Measurements from ENCODE around the gene C1orf174.
"Not testable (repeated sequence)": the region's sequence is repeated elsewhere in the genome, so short reads cannot be mapped to it uniquely, and the experiment has no call there.

The C1orf174 gene

DNA sequence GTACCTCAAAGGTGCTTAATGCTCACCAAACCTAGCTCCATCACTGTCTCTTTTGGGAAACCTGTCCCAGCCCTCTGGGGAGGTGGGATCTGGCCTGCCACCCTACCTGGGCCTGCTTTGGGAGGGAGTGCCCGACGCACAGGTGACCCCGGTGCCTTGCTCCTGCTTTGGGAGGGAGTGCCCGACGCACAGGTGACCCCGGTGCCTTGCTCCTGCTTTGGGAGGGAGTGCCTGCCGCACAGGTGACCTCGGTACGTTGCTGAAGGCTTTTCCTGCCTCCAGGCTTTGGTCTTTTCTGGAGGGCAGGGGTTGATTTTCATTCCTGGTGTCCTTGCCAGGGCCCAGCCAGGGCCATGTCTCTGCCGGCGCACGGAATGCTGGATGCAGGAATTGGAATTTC, 25.2 kb upstream of the C1orf174 start:
- no peak for DNase-seq

DNA sequence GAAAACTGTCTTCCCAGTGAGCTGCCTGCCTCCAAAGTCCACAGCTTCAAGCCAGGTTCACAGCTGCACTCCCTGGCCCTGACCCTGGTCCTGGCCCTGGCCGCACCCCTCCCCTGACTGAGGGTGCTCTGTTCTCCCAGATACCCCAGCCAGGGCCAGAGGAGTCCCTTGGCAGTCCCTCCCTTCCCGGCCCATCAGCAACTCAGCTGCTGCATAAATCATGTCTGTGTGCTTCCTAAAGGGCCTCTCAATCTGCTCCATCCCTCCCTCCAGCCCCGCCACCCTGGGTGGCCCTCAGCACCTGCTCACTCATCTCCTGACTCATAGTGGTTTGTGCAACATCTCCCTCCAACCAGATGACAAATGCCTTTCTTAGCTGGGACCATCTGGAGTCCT, 24.8 kb upstream of the C1orf174 start:
- no peak for DNase-seq

DNA sequence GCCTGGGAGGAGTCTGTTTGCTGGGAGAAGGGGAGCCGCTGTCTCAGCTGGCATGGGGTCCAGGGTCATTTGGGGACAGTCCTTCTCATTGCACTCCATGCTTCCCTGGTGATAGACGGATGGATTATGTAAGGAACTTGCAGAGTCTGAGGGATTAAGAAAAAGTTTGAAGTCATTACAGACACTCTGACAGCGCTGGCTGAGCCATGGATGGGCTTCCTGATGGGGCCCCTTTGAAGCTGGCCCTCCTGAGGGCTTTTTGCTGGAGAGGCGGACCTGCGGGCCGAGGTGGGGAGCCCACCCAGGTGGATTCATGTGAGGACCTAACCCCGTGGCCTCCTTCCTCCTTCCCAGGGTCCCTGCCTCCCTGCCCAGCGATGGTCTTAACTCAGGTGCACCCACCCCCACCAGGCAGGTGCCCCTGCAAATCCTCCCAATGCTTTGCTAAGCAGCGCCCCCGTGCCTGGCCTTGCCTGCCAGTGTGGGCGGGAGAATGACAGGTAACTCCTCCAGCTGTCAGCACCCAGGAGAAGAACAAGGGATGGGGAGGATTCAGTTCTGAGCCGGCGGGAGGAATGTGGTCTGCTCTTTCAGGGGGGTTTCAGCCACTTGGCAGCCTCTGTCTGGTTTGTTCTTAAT, 24.2 kb upstream of the C1orf174 start:
- no peak for DNase-seq

DNA sequence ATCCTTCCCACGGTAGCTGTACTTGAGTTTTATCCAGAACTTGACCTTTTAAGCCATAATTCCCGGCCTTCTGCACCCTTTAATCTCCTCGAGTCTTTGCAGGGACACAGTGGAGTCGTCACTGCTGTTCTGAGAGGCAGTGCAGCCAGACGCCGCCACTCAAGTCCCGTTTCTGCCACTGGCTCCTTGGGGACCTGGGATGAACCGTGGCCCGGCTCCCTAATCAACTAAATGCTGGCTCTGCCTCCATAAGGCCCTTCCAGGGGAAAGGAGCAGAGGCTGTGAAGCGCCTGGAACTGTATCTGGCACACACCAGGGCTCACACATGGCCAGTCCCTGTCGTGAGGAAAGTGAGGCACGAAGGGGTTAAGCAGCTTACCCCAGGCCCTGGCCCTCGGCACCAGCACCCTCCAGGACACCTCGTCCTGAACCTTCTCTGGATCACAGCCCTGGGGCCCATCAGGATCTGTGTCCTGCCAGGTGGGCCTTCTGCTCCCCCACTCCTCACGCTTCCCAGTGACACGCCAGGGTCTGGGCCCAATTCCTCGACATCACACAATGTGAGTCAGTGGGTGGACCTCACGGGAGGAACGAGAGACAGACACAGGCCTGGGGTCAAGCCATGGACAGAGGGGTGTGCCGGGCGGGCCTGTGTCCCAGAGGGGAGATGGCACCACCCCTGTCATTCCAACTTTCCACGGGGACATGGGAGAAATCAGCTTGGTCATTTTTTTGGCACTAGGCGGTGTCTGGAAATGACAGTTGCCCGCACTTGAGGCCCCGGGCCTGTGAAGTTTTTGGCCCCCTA, 23.5 kb upstream of the C1orf174 start:
- DNase-seq = no peak

DNA sequence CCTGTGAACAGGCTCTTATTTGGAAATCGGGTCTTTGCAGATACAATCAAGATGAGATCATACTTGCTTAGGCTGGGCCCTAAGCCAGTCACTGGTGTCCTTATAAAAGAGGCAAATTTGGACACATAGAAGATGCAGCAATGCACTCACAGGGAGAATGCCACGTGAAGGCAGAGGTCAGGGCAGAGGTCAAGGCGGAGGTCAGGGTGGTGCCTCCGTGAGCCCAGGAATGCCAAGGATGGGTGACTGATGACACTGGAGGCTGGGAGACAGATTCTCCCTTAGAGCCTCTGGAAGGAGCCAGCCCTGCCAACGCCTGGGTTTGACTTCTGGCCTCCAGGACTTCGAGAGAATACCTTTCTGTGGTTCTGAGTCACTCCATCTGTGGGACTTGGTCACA, 22.8 kb upstream of the C1orf174 start:
- DNase-seq = no peak

DNA sequence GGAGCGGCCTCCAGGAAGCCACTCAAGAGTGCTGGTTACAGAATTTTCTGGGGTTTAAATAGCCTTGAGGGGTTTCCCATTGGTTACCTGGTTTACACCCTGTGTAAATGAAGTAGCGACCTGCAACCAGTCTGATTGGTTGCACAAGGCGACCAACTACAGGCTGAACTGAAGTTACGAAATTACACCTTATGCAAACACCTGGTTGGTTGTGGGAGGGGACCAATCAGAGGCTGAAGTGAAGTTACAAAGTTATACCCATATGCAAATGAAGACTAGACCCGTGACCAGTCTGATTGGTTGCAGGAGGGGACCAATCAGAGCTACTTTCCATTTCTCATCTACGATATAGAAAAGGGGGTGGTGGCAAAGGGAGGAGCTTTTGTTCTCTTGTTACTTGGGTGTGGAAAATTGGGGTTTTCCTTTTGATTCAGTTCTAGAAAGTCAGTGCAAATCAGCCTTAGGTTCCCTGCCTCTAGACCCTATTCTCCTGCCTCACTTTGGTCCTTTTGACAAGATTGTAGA, 22.2 kb upstream of the C1orf174 start:
- no peak for DNase-seq

DNA sequence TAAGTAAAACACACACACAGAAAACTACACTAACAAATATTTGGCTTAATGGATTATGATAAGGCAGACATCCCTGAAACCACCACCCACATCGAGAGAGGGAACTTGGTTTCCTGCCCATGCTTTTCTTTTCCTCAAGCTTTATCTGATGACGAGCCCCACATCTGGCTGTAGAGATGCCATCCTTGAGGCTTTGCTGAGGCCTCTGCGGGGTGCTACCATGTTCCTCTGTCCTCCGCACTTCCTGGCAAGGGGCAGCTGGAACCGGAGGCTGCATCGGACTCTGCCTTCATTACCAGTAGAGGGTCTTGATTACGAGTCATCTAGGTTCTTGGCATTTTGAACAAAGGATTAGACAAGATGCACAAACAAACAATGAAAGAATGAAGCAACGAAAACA, 21.7 kb upstream of the C1orf174 start:
- DNase-seq = no peak

DNA sequence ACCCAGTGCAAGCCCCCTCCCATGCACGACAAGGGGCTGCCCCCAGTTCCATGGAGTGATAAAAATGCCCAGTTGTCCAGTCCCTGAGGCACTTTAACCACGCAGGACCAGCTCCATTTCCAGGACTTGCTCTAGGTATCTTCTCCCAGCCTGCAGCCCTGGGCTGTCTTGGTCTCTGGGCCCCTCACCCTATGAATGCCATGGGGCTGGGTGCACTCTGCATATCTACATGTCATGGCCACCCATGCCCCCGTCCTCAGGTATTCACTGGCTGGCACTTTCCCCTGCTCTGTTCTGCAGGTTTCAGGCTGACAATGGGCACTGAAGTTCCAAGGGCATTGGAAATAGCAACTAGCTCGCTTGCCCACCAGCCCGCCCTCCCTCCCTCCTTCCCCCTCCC, 19.6 kb upstream of the C1orf174 start:
- DNase-seq = no peak

DNA sequence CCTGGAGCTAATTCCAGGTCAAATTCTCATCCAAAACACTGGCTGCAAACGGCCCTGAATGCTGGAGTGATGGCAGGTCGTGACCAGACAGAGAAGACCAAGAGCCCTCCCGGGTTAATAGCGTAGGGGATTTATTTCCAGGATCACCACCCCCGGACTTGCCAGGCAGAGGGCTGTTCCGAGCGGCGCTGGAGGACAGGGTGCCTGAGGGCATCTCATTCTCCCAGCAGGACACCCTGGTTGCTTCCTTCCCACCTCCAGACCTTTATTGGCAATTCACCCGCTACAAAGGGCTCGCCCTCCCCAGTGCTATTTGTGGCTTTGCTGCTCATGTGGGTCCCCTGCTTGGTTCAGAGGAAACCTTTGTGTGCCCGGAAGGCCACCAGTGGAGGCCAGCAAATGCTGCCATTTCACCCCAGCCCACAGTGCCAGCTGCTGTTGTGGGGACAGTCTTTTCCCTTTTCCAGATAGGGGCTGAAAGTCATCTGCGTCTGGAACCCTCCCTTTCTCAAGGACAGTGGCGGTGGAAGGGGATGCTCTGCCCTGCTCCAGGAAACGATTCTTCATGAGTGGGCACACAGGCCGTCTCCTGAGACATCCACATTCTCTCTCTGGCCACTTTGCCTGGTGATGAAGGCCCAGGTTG, 19.0 kb upstream of the C1orf174 start:
- no peak for DNase-seq

DNA sequence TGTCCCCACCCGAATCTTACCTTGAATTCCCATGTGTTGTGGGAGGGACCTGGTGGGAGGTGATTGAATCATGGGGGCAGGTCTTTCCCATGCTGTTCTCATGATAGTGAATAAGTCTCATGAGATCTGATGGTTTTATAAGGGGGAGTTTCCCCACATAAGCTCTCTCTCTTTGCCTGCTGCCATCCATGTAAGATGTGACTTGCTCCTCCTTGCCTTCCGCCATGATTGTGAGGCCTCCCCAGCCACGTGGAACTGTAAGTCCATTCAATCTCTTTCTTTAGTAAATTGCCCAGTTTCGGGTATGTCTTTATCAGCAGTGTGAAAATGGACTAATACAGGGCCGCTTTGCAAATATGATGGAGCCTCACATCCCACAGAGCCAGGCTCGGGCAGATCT, 18.3 kb upstream of the C1orf174 start:
- not testable (repeated sequence) for DNase-seq

DNA sequence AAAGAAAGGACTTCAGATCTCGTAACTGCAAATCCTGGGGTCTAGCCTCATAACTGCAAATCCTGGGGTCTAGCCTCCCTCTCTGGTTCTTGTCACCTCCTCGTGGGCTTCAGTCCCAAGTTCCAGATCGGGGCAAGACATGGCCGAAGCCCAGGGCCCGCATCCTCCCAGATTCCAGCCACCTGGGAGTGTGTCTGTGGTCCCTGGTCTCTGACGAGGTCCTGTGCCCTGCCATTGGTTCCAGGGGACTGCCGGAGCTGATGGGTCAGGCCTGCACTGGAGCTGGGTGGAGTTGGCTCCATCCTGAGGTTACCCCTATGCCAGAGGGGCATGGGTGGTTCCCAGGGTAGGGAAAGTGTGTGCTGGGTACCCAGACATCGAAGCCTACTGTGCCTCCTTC, 17.7 kb upstream of the C1orf174 start:
- no peak for DNase-seq

DNA sequence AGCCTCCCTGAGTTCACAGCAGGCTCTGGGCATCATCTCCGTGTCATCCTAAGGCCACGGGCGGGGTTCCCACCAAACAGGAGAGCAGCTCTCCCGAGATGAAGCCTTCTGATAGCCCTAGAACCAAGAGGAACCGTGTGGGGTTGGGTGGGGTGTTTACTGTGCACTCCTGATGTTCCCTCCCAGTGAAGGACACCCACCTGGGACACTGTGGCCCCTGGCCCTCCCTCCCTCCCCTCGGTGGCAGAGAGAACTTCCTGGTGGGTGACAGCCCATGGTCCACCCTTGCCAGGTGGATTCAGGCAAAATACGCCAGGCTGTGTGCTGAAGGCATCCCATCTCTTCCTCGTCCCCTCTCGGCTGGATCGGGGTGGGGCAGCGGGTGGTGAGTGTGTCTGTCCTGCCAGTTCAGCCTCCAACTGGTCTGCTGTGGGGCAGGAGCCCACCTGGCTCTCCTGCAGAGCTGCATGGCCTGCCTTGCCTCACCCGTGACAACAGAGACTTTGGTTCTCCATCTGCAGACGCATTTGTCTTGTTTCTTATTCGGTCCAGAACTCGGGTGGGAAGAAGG, 15.6 kb upstream of the C1orf174 start:
- DNase-seq = no peak

DNA sequence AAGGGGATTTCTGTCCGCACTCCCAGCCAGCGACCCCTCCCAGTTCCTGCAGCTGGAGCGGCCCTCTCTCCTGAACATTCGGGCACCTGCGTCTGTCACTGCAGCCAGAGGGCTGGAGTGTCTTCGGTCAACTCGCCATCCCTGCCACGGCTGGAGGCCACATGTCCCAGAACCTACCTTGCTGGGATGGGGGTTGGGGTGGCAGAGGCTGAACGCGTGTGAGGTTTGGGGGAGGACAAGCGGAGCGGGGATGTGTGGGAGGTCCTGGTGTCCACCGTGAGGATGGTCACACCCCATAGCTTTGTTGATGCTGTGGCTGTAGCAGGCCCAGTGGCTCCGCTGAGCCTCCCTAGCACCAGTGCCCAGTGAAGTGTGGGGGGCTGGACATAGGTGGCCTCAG, 14.8 kb upstream of the C1orf174 start:
- no peak for DNase-seq

DNA sequence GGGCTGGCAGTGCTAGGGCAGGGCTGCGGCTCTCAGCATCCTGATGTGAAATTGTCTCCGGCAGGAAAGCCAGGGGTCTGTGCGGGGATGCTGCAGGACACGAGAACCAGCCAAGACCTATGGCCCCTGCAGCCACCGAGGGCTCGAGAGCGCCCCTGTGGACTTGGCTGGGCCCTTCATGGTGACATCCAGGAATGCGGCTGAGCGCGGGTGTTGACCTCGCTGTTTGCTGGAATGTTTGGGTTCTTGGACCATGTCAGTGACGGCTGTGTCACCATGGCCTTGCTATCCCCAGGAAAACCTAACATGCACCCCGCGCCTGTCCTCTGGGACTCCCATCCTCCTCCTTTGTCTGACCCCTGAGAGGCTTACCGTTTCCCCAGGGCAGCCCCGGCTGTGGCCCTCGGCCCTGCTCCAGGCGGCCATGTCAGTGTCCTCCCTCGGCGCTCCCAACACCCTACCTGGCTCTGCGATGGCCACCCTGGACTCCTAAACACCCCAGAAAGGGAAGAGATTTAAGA, 14.3 kb upstream of the C1orf174 start:
- no peak for DNase-seq

DNA sequence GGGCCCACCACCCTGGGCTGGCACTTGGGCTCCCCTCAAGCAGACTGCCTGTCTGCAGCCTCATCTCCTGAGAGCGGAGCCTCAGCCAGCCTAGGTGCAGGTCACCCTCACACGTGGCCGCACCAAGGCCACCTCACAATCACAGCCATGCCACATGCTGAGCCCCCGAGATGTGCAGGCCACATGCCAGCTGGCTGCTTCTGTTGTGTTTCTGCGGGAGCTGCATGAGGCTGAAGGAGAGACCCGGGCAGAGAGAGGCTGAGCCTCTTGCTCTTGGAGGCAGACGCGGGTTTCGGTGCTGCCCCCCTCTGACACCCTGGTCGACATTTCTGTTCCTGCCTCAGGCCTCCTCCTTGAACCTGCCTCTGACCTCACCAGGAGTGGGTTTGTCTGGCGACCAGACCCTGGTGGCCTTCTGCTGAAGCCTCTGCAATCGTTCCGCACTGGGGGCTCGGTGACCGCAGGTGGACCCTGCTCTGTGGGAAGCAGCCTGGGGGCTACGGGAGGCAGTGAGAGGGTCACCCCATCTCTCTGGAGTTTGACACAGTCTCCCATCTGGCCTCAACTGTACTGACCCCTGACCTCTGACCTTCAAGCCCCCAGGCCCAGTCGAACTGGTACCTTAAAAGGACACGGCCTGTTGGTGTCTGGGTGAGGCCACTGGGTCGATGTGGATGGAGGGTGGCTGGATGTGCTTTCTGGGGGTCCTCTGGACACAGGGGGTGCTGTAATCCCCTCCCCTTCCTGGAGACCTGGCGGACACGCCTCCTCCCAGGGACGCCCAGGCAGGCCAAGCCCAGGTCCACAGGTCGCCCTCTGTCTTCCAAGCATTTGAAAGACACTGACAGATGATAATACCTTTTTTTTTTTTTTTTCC, 13.0 kb upstream of the C1orf174 start:
- DNase-seq = no peak

DNA sequence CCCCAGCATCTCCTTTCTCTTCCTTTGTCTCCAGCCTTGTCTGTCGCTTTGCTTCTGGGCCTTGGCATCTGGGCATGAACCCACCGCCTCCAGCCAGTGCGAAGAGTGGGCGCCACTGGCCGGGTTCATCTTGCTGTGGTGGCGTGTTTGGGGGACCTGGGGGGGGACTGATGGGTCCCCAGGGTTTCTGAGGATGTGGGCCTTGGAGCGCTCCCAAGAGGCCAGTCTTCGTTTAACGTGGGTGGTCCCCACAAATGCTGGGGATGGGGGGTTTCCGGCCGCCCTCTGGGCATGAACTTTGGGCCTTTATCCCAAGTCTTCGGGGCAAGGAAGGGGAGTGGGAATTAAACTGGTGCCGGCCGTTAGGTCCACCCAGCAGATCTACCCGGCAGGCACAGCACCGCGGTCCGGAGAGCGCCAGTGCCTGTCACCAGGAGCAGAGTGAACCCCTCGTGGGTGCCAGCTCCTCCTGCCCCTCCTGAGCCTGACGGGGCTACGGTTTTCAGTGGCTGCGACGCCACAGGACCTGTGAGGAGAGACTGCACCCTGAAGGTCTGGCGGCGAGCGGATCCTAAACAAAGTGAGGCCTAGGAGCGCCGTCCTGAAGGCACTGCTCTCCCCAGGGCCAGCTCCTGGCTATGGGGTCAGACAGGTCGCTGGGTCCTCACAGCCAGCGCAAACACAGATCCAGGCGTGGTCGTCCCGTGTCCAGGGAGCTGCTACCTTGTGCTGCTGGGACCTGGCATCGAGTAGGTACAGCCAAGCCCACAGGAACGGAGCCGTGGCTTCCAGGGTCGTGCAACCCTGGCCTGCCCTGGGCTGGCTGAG, 12.1 kb upstream of the C1orf174 start:
- no peak for DNase-seq

DNA sequence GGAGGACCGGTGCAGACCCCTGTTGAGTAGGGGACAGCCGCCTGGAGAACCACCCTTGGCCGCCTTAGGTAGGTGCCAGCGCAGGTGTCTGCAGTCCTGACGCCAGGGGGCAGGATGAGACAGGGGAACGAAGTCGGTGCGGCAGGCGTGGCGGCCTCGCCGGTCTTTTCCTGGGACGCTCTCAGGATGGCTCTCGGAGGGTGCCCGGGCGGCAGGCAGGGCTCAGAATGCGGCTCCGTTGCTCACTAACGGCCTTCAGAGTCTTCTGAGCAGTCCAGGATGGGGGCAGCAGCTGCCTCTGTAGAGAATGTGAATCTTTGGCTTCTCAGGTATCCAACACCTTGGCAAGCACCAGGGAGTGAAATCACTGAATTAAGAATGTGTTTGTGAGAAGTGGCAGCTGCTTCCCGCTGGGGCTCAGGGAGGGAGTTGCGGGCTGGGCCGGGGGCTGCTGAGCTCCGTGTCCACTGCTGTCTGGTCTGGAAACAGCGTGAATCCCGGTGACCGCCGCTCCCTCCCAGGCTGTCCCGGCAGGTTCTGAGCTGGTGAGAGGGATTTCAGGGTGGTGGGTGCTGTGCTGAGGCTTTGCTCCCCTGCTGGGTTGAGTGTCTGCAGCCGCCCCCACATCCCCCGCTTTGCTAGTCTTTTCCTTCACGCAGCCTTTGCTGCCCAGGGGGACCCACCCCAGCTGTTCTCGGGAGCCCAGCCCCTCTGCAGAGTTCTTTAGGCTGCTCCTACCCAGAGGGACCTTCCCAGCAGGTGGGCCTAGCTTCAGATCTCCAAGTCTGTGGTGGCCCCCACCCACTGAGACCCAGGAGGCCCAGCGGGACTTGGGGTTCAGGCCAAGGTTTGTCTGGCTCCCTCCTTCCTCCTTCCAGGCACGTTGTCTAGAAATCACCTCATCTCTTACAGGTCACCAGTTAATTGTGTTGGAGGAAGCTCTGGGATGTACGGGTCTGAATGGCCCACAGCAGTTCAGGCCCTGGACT, 11.1 kb upstream of the C1orf174 start:
- DNase-seq = peak; percentile 91

DNA sequence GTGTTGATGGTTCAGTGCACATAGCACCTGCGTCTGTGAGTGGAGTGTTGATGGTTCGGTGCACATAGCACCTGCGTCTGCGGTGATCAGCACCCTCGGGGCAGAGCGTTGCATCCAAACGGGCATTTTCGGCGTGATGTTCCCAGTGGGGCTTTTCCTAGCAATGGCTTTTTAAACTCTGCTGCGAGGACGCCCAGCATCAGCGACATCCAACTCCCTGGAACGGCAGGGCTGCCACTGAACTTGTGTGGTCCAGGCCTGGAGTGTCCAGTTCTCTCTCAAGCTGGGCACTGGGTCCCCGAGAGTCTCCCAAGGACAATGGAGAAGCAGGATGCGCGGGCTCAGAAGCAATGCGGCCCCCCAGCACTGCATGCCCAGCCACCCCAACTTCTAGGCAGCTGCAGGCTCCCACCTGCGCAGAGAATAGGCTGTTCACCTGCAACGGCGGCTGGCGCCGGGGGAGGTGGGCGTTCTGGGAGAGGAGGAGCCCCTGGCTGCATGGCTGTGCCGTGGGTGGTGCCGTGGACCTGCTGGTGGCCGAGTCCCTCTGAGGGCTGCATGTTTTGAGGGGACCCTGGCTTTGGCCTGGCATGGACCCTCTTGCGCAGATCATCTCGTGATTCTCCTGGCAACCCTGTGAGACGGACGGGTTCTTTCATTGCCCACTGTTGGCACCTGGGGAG, 10.1 kb upstream of the C1orf174 start:
- DNase-seq = no peak

DNA sequence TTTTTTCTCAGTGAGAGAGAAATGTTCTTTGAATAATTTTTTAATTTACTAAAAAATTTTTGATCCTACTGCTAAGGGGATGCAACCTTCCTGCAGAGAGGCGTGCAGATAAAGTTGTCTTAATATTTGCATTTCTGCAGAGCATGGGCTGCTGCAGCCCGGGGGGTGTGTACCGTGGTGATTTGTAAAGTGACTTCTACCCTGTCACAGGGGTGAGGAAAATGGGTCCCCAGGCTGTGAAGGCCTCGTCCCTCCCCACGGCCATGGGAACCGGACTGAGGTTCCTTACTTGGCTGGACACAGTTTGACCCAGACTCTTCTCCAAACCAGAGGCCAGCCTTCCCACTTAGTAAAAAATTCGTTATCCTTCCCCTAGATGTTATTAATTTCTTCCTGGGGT, 9.5 kb upstream of the C1orf174 start:
- no peak for DNase-seq

Data from activated CD8-positive, alpha-beta memory T cell treated with anti-CD3 and anti-CD28 coated beads for 24 hours (primary cell).